Progenitor cell of endocrine pancreas (in vitro differentiated cells): Measurements from ENCODE around the gene ENPP1. TPM values are rescaled to one million over a fixed set of nuclear protein-coding genes. Genes with fewer than 3 reads are reported as not detected.
"Not testable (repeated sequence)": the region's sequence is repeated elsewhere in the genome, so short reads cannot be mapped to it uniquely, and the experiment has no call there.

Source experiments
- DNase-seq: peaks from one replicate; pipeline ENCODE4 v3.0.0; 2021; ENCODE audit warnings: low spot score; ENCODE audit not compliant: unreplicated experiment
- H3K27ac Mint-ChIP-seq: 2 replicates; pipeline ENCODE4 v1.8.0; 2021; ENCODE audit warnings: mild to moderate bottlenecking, moderate library complexity, mixed read lengths
- H3K27me3 Mint-ChIP-seq: 2 replicates; pipeline ENCODE4 v1.8.0; 2021; ENCODE audit warnings: mixed read lengths
- H3K36me3 Mint-ChIP-seq: 2 replicates; pipeline ENCODE4 v1.8.0; 2022; ENCODE audit warnings: mixed read lengths; ENCODE audit not compliant: insufficient read depth
- H3K4me1 Mint-ChIP-seq: 2 replicates; pipeline ENCODE4 v1.8.0; 2021; ENCODE audit warnings: low read depth, mixed read lengths
- H3K4me3 Mint-ChIP-seq: 2 replicates; pipeline ENCODE4 v1.8.0; 2021; ENCODE audit warnings: low read depth, mild to moderate bottlenecking, moderate library complexity, mixed read lengths
- H3K9me3 Mint-ChIP-seq: 2 replicates; pipeline ENCODE4 v1.8.0; 2021; ENCODE audit warnings: low read depth, mixed read lengths
- total RNA-seq: library from RNA; stranded (reverse); gene quantifications from 2 replicates; pipeline ENCODE4 v1.2.1, GENCODE V29; 2021
- TF ChIP-seq, protein P1 (sequence below): fragments of 200-600 bp; sonication (generic); IDR thresholded peaks from one replicate; pipeline ENCODE4 v1.5.0; 2021; ENCODE audit warnings: antibody characterized with exemption, mild to moderate bottlenecking; ENCODE audit not compliant: unreplicated experiment

The ENPP1 gene
- total RNA-seq, 1 donor from 2014 or later = 2.4 TPM

DNA sequence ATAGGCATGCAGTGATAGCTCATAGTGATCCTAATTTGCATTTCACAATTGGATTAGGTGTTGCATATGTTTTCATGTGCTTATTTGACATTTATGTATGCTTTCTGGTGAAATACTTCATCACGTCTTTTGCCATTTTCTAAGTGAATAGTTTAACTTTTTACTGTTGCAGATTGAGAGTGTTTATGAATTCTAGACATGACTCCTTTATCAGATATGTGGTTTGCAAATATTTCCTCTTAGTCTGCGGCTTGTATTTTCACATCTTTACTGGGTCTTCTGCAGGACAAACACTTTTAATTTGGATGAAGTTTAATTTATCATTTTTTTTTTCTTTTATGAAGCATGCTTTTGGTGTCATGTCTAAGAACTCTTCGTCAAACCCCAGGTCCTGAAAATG lies 104.1 kb downstream of the ENPP1 start:
- peaks cover 10% of the 10 kb centered on the region for H3K27me3 Mint-ChIP-seq
- H3K9me3 Mint-ChIP-seq = no peaks in the 10 kb centered on the region
- no peak for DNase-seq
- TF ChIP-seq, protein P1, sequence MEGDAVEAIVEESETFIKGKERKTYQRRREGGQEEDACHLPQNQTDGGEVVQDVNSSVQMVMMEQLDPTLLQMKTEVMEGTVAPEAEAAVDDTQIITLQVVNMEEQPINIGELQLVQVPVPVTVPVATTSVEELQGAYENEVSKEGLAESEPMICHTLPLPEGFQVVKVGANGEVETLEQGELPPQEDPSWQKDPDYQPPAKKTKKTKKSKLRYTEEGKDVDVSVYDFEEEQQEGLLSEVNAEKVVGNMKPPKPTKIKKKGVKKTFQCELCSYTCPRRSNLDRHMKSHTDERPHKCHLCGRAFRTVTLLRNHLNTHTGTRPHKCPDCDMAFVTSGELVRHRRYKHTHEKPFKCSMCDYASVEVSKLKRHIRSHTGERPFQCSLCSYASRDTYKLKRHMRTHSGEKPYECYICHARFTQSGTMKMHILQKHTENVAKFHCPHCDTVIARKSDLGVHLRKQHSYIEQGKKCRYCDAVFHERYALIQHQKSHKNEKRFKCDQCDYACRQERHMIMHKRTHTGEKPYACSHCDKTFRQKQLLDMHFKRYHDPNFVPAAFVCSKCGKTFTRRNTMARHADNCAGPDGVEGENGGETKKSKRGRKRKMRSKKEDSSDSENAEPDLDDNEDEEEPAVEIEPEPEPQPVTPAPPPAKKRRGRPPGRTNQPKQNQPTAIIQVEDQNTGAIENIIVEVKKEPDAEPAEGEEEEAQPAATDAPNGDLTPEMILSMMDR = no peak
- H3K36me3 Mint-ChIP-seq = no peaks in the 10 kb centered on the region
- H3K4me3 Mint-ChIP-seq = no peak overlapping the region
- no peaks in the 10 kb centered on the region for H3K4me1 Mint-ChIP-seq
- no peak overlapping the region for H3K27ac Mint-ChIP-seq

DNA sequence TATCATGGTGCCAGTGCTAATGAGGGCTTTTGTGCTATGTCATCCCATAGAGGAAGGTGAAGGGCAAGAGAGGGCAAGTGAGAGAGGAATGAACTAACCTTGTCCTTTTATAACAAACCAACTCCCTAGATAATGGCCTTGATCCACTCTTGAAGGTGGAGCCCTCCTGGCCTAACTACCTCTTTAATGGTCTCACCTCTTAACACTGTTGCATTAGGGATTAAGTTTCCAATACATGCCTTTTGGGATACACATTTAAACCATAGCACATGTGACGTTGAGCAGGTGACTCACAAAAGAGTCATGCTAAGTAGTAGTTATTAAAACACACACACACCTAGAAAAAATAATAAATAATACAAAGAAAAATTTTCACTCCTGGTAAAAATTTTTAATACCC lies 106.4 kb downstream of the ENPP1 start:
- Mint-ChIP-seq H3K36me3 (no peaks in the 10 kb centered on the region), H3K4me1 (no peaks in the 10 kb centered on the region), H3K4me3 (no peak overlapping the region), H3K27ac (no peak overlapping the region), H3K9me3 (no peaks in the 10 kb centered on the region), H3K27me3 (peaks cover 3% of the 10 kb centered on the region)
- no peak for DNase-seq
- TF ChIP-seq, protein P1 = no peak

DNA sequence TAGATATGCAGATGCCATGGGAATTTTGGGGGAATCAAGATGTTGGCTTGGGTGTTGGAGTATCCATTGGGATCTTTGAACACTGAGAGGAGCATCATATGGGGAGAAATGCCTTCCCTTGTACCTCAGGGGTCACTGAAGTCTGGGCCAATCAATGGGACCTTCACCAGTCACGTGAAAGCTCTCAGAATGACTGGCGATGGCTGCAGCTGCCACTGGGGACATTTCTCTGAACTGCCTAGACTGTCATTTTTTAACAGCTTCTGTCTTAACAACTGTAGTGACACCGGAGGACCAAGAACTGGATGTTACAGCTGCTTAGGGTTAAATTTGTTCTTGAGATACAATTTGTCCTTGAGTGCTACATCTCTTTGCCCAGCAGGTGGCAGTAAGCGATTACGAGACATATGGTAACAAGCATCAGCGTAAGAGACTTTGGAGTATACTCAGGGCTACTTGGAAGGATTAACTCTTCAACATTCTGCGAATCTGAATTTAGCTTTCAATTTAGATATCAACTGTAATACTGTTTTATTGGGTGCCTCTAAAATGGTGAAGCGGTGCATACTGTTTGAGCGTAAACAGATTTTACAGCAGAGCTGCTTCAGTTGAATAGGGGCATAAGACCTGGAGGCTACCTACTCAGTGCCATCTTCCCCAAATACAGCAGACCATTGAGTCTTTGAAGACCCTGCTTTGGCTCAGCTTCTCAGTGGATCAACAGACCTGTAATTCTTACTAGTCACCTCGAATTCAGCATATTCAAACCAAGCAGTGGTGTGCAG lies 107.3 kb downstream of the ENPP1 start:
- TF ChIP-seq, protein P1 = peak; percentile 88
- peaks cover 3% of the 10 kb centered on the region for H3K27me3 Mint-ChIP-seq
- no peak overlapping the region for H3K4me3 Mint-ChIP-seq
- H3K9me3 Mint-ChIP-seq = peaks cover 4% of the 10 kb centered on the region
- H3K36me3 Mint-ChIP-seq = no peaks in the 10 kb centered on the region
- no peaks in the 10 kb centered on the region for H3K4me1 Mint-ChIP-seq
- DNase-seq = peak; percentile 19
- H3K27ac Mint-ChIP-seq = no peak overlapping the region

DNA sequence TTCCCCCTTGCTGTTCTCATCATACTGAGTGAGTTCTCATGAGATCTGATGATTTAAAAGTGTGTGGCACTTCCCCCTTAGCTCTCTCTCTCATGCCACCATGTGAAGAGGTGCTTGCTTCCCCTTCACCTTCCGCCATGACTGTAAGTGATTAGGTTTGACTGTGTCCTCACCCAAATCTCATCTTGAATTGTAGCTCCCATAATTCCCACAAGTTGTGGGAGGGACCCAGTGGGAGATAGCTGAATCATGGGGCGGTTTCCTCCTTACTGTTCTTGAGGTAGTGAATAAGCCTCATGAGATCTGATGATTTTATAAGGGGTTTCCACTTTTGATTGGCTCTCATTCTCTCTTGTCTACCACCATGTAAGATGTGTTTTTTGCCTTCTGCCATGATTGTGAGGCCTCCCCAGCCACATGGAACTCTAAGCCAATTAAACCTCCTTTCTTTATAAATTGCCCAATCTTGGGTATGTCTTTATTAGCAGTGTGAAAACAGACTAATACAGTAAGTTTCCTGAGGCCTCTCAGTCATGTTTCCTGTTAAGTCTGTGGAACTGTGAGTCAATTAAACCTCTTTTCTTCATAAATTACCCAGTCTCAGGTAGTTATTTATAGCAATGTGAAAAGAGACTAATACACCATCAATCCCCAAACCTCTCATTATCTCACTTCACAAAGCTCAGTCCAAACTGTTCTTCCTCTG lies 108.4 kb downstream of the ENPP1 start:
- H3K9me3 Mint-ChIP-seq, H3K27me3 Mint-ChIP-seq, H3K4me3 Mint-ChIP-seq, H3K36me3 Mint-ChIP-seq, DNase-seq, H3K4me1 Mint-ChIP-seq, H3K27ac Mint-ChIP-seq: not testable (repeated sequence)

DNA sequence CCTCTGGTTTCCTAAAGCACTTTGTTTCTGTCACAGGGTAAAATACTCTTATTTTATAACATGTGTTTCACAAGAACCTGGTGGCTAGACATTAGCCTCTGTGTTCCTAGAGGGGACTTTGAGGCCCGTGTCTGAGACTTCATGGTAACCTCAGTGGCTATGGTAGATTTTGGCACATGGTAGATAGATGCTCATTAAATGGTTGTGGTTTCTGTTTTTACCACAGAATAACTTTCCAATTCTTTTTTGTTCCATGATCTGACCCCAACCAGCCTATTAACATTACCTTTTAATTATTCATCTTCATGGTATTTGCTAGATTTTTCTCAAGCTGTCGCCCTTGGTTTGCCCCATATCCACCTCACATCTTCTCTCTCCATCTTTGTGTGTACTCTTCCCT lies 109.0 kb downstream of the ENPP1 start:
- no peak overlapping the region for H3K27ac Mint-ChIP-seq
- no peaks in the 10 kb centered on the region for H3K4me1 Mint-ChIP-seq
- H3K36me3 Mint-ChIP-seq = no peaks in the 10 kb centered on the region
- no peak overlapping the region for H3K4me3 Mint-ChIP-seq
- TF ChIP-seq, protein P1 = no peak
- DNase-seq = no peak
- peaks cover 4% of the 10 kb centered on the region for H3K9me3 Mint-ChIP-seq
- peaks cover 3% of the 10 kb centered on the region for H3K27me3 Mint-ChIP-seq
